Raji (cell line): ENCODE data around the gene MDGA2.

Experiments
- POLR2A ChIP-seq: IDR thresholded peaks from 2 replicates; pipeline ENCODE4 v1.6.1; 2011; ENCODE audit warnings: low read depth, low read length, control low read depth; ENCODE audit not compliant: insufficient read depth

Gene MDGA2

DNA sequence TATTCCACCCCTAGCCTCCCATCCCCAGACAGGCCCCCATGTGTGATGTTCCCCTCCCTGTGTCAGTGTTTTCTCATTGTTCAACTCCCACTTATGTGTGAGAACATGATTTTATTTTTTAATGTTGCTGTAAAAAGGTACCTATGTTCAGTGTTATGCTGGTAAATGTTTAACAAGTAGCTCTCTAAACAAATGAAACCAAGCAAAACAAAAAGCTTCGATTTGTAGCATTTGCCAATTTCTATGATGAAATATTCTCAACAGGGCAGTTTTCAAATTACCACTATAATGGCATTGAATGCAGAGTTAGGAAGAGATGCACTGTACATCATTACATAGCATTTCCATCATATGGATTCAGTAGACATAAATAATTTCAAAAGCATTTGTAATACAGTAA is 410.6 kb downstream of the MDGA2 start:
- no peak for TF ChIP-seq POLR2A

DNA sequence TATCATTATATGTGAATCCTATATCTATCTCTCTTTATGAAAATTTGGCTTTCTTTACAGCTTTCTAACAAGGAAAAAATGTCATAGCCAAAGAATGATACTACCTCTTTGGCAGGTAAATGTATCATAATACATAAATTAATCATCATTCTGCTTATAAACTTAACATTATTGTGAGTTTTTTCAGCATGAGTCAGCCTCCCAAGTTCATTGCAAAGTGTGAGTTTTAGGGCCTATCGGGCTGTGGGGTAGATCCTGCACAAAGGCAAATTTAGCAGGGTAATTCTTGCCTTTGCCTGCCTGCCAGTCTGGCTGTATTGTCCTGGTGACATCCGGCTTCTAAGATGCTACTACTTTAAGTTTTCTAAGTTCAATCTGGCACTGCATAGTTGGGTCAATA is 412.6 kb downstream of the MDGA2 start:
- TF ChIP-seq POLR2A = no peak

GRCh38 chr14:47261350-47261749 is 414.1 kb downstream of the MDGA2 start:
- TF ChIP-seq POLR2A = no peak

GRCh38 chr14:47259796-47260195 is 415.6 kb downstream of the MDGA2 start:
- TF ChIP-seq POLR2A = no peak

DNA sequence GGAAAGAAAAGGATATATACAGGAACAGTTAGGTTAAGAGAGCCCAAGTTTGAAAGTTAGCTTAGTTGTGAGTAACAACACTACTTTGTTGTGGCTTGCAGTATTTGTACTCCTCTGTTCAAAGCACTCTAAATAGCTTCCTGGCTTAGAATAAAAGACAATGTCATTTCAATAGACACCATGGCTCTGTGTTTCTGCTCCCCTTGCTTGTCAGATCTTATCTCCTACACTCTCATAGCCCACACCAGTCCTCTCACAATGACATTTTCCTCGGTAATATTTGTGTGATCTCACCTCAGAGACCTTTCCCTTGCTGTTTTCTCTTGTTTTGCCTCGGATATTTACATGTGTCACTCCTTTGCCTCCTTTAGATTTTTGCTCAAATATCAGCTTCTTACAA is 418.4 kb downstream of the MDGA2 start:
- TF ChIP-seq POLR2A = no peak

GRCh38 chr14:47252802-47253201 is 422.6 kb downstream of the MDGA2 start:
- no peak for TF ChIP-seq POLR2A

DNA sequence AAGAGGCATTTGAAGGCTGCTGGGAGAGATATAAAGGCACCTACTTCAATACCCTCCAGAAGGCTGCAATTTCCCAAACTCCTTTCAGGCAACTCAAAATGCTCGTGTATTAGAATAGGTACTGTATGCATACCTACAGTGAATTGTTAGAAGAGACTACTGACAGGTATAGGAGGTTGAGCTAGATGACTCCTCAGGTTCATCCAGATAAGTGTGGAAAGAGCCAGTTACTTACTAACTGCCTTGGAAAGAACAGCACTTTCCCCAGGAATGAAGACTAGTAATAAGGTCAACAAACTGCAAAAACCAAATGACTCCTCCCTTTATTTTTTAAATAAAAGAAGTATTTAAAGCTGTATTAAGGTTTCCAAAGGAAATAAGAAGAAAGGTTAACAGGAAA is 429.0 kb downstream of the MDGA2 start:
- no peak for TF ChIP-seq POLR2A

DNA sequence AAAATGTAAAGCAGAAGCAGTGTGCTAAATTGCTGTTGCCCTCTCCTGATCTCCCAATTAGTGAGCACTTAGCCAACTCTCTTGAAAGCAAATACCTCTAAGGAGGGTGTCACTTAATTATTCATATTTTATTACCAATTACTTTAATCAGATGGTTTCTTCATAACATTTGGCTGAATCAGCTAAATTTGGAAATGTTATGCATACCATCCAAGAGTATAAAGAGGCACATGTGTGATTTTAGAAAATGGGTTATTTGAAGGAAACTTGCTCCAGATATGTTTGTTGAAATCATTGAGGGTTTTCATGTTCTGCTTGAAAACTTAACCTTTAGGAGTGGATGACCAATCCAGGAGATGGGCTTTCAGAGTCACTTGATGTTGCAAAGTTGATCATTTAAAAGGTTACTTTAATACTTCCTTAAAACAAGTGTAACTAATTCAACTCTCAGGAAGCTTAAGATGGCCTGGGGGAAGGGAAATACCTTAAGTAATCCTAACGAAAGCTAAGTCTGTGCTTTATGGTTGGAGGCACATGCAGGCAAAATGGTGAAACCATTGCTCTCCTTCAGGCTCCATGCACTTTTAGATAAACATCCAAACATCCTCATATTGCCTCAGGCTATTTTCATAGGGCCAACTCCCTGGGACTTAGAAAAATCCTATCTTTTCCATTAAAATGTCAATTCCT is 434.5 kb downstream of the MDGA2 start:
- no peak for TF ChIP-seq POLR2A

- TF ChIP-seq POLR2A = no peak
Measured at GRCh38 chr14:47235619-47236018, 439.8 kb downstream of the MDGA2 start.

DNA sequence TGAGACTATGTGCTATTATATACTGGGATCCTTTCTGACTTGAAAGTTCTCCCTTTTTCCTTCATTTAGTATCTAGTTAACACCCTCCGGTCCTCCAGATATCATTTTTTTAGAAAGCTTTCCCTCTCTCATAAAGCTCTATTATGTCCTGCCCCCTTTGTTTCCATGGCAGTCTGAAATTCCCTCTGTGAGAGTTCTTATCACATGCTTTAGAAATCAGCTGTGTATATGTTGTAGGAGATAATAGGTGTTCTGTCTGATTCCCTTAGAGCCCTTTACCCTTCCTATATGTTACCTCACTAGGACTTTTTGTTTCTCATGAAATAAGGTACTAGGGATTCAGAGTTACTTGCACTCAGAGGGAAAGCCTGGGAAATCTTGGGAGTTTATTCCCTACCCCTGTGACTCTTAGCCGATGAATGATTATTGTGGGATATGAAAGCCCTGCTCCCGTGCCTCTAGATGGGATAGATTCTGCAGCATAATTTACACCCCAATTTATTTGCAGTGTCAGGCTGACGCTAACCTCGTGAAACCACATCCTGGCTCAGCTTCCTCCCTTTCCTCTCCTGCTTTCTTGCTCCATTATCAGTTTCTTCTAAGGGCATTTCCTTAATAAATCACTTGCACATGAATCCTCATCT is 448.4 kb downstream of the MDGA2 start:
- no peak for TF ChIP-seq POLR2A

DNA sequence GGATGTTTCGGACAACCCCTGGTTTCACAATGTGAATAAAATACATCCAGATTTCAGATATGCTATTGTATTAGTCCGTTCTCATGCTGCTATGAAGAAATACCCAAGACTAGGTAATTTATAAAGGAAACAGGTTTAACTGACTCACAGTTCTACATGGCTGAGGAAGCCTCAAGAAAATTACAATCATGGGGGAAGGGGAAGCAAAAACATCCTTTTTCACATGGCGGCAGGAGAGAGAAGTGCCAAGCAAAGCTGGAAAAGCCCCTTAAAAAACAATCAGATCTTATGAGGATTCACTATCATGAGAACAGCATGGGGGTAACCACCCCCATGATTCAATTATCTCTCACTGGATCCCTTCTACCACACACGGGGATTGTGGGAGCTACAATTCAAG is 451.7 kb downstream of the MDGA2 start:
- TF ChIP-seq POLR2A = no peak

DNA sequence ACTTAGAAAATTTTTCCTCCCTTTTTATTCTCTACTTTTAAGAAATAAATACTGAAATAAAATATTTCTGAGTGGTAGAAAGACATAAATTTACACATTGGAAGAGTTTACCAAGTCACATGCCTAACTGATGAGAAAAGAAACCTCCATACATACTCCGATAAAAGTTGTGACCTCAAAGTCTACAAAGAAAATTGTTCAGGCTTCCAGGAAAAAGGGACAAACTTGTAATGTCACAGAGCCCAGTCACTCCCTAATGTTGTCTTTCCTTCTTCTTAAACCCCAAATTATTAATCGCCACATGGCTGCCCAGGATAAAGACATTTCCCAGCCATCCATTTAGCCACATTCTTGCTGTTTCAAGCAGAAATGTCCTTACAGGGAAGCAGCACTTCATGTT is 455.3 kb downstream of the MDGA2 start:
- no peak for TF ChIP-seq POLR2A

DNA sequence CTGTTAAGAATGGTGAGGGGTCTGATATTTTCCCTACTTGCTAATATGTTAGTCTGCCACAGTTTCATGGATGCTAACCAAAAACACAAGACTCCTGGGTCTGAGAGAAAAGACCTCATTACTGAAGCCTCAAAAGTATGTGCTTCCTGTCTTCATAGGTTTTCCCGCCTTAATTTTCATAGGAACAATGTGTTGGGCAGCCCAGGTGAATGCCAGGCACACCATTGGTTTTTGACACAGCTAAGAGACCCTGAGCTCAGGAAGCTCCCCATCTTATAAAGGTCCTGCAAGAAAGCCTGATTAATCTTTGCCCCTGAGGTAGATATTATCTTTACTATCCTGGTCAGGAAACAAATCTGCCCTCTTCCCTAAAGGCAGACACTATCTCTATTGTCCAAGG is 464.1 kb downstream of the MDGA2 start:
- TF ChIP-seq POLR2A = no peak

DNA sequence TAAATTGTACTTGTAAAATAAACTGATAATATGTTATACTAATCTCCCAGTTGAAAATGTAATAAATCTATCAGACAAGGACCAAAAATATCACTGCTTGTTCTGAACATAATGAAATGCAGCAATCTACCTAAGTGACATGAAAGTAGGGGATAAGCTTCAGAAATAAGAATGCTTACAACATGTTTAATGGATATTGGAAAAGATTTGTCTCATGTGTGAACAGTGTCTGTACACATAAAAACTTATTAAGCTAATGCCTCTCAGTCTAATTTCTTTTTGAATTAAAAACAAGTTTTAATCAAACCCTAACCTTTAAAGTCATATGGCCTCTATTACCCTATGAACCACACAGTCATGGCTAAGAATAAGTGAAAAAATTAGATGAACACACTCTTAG is 465.3 kb downstream of the MDGA2 start:
- no peak for TF ChIP-seq POLR2A

- TF ChIP-seq POLR2A = no peak
Measured at GRCh38 chr14:47208434-47208833, 467.0 kb downstream of the MDGA2 start.

- TF ChIP-seq POLR2A = no peak
Measured at GRCh38 chr14:47207617-47208016, 467.8 kb downstream of the MDGA2 start.

DNA sequence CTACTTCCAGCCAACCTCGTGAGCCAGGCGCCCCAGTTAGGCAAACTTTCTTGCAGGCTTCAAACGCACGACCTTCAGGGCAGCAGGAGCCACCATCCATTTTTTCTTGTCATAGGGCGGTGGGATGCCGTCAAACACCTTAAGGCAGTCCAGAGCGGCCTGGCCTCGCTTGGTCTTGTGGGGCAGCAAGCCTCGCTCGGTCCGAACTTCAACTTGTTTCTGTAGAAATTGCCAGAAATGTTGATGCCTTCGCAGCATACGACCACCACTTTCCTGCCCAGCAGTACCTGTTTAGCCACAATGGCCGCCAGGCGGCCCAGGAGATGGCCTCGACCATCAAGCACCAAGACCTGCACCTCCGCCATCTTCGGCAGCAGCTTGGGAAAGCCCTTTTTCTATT is 474.7 kb downstream of the MDGA2 start:
- TF ChIP-seq POLR2A = no peak
